SU-DHL-6 (cell line): Measurements from ENCODE around the gene UBE2G2.

Experiments
- EZH2phosphoT487 ChIP-seq: fragments of 200-600 bp; sonication (generic), shearing (Covaris generic); conservative IDR thresholded peaks from 2 replicates; pipeline ENCODE4 v1.6.1; 2018; ENCODE audit warnings: mild to moderate bottlenecking, antibody characterized with exemption, low read length, moderate library complexity, mixed read lengths
- TF ChIP-seq, protein P1 (sequence below): fragments of 200-600 bp; sonication (generic); IDR thresholded peaks from one replicate; pipeline ENCODE4 v1.5.1; 2017; ENCODE audit warnings: antibody characterized with exemption, mild to moderate bottlenecking, low read length, moderate library complexity; ENCODE audit not compliant: insufficient read depth, poor library complexity, severe bottlenecking

DNA sequence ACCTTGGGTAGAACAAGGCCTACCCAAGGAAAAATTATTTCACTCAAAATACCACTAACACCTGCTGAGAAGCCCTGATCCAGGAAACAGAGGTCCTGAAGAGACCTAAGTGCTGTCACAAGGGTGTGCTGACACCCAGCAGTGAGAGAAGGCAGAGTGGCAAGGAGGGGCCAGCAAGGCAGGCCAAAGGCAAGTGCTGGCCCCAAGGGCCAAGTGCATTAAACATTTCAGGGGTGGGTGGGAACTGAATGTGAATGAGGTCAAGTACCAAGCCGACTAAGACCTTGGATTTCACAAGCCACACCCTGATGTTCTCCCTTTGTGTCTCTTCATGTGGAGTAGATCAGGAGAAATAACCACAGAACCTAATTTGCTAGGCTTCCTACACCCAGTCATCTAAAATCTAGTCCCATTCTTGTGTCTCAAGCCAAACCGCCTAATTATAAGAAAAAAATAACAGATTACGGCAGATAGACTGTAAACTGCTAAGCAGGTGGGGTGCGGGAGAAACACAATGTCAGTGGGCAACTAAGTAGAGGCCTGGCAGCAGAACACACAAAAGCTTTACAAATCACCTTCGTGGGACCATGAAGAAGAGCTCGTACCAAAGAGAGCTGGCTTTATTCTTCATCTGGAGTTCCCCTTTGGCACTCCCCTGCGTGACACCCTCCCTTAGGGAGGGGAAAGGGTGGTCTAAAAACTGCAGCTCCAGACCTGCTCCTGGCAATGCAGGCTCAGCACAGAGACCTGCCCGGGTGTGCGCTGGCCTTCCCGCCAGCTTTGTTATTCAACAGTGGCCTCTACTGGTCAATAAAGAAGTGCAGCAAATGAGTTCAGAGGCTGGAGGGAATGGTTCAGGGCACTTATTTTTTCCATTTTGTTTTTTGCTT lies 8.7 kb downstream of the UBE2G2 start:
- TF ChIP-seq, protein P1, sequence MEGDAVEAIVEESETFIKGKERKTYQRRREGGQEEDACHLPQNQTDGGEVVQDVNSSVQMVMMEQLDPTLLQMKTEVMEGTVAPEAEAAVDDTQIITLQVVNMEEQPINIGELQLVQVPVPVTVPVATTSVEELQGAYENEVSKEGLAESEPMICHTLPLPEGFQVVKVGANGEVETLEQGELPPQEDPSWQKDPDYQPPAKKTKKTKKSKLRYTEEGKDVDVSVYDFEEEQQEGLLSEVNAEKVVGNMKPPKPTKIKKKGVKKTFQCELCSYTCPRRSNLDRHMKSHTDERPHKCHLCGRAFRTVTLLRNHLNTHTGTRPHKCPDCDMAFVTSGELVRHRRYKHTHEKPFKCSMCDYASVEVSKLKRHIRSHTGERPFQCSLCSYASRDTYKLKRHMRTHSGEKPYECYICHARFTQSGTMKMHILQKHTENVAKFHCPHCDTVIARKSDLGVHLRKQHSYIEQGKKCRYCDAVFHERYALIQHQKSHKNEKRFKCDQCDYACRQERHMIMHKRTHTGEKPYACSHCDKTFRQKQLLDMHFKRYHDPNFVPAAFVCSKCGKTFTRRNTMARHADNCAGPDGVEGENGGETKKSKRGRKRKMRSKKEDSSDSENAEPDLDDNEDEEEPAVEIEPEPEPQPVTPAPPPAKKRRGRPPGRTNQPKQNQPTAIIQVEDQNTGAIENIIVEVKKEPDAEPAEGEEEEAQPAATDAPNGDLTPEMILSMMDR: peak; percentile 54
- no peak for TF ChIP-seq EZH2phosphoT487
